Keratinocyte (primary cell): ENCODE results near the gene ARHGAP10. TPM values are rescaled to one million over a fixed set of nuclear protein-coding genes. Genes with fewer than 3 reads are reported as not detected.

Source experiments
- DNase-seq: peaks from one replicate; pipeline ENCODE4 v3.0.0-alpha.2; 2011; ENCODE audit warnings: low read depth, missing footprints, low spot score
- FAIRE-seq: peaks from 2 replicates; lab custom pipeline; 2011; peaks lifted over from hg19 to GRCh38; lab: Jason Lieb, UNC
- H2AFZ ChIP-seq: 2 replicates; pipeline ENCODE4 v1.6.0; 2012; ENCODE audit warnings: low read length, control low read depth, inconsistent platforms; ENCODE audit not compliant: control insufficient read depth
- H3K27ac ChIP-seq: 2 replicates; pipeline ENCODE4 v1.5.1; 2011; ENCODE audit warnings: low read length; ENCODE audit not compliant: control insufficient read depth, insufficient read depth
- H3K27me3 ChIP-seq: 3 replicates; pipeline ENCODE4 v1.6.0; 2011; ENCODE audit warnings: low read length; ENCODE audit not compliant: control insufficient read depth, insufficient read depth; ENCODE audit errors: extremely low read depth
- H3K36me3 ChIP-seq, 2 experiments: 2 replicates in 1 of 2; 3 replicates in 1 of 2; pipeline ENCODE4 v1.5.1; 2011; ENCODE audit warnings: low read length in 2 of 2, mild to moderate bottlenecking in 1 of 2; ENCODE audit not compliant: control insufficient read depth in 2 of 2, insufficient read depth in 2 of 2; ENCODE audit errors: extremely low read depth in 1 of 2
- H3K4me1 ChIP-seq: 3 replicates; pipeline ENCODE4 v1.5.1; 2011; ENCODE audit warnings: low read length; ENCODE audit not compliant: control insufficient read depth, insufficient read depth; ENCODE audit errors: extremely low read depth
- H3K4me2 ChIP-seq: 3 replicates; pipeline ENCODE4 v1.6.0; 2011; ENCODE audit warnings: low read depth, low read length; ENCODE audit not compliant: control insufficient read depth, insufficient read depth; ENCODE audit errors: extremely low read depth
- H3K4me3 ChIP-seq, 3 experiments: fragments of 200-600 bp in 1 of 3; sonication (generic) in 1 of 3; 2 replicates in 2 of 3; 3 replicates in 1 of 3; pipeline ENCODE4 v1.5.1; 2011 to 2016; ENCODE audit warnings: low read length in 3 of 3, mild to moderate bottlenecking in 3 of 3, control low read depth in 2 of 3, inconsistent platforms in 1 of 3, low read depth in 1 of 3, mixed read lengths in 1 of 3, mixed run types in 1 of 3, moderate library complexity in 1 of 3; ENCODE audit not compliant: control insufficient read depth in 2 of 3, insufficient read depth in 2 of 3; ENCODE audit errors: extremely low read depth in 1 of 3
- H3K79me2 ChIP-seq: 2 replicates; pipeline ENCODE4 v1.6.0; 2012; ENCODE audit warnings: low read length; ENCODE audit not compliant: control insufficient read depth, insufficient read depth
- H3K9ac ChIP-seq: 3 replicates; pipeline ENCODE4 v1.6.0; 2011; ENCODE audit warnings: low read length; ENCODE audit not compliant: control insufficient read depth, insufficient read depth; ENCODE audit errors: extremely low read depth
- H3K9me1 ChIP-seq: 3 replicates; pipeline ENCODE4 v1.6.0; 2011; ENCODE audit warnings: low read length; ENCODE audit not compliant: control insufficient read depth, insufficient read depth; ENCODE audit errors: extremely low read depth
- H3K9me3 ChIP-seq: 2 replicates; pipeline ENCODE4 v1.5.1; 2012; ENCODE audit warnings: low read depth, low read length; ENCODE audit not compliant: control insufficient read depth
- H4K20me1 ChIP-seq: 3 replicates; pipeline ENCODE4 v1.6.0; 2011; ENCODE audit warnings: low read length; ENCODE audit not compliant: control insufficient read depth, insufficient read depth; ENCODE audit errors: extremely low read depth
- CTCF ChIP-seq, 3 experiments: IDR thresholded peaks in 1 of 3; conservative IDR thresholded peaks in 1 of 3; optimal IDR thresholded peaks in 1 of 3; 2 replicates in 2 of 3; 3 replicates in 1 of 3; pipeline versions ENCODE3 to v1.5.1; 2011; ENCODE audit warnings: low read length in 3 of 3, mild to moderate bottlenecking in 3 of 3, moderate library complexity in 2 of 3, control low read depth in 1 of 3, inconsistent platforms in 1 of 3; ENCODE audit not compliant: insufficient read depth in 2 of 3; ENCODE audit errors: extremely low read depth in 1 of 3
- EZH2 ChIP-seq: IDR thresholded peaks from one replicate; pipeline ENCODE4 v1.6.1; 2012; ENCODE audit warnings: inconsistent platforms, mild to moderate bottlenecking, low read length, moderate library complexity
- dilution Hi-C: fragments of 300-500 bp; cut with MboI; formaldehyde crosslinking; loops from one replicate; pipeline ENCODE4 v1.7.0; 2020; ENCODE audit warnings: low sequenced_read_pairs; ENCODE audit not compliant: extremely low pct_ligation_motif_present
- polyA plus RNA-seq, 5 experiments: library from polyadenylated mRNA; depleted of rRNA in 3 of 5; stranded (reverse) in 3 of 5; stranded (forward) in 1 of 5; unstranded in 1 of 5; fragments of >200 nt; gene quantifications; 1 replicate in 1 of 5; 2 replicates in 3 of 5; 3 replicates in 1 of 5; pipeline versions ENCODE4 v1.2.1 to v1.2.3, GENCODE V29; 2011 to 2012; ENCODE audit warnings: missing spikeins in 2 of 5, low read depth in 1 of 5, low replicate concordance in 1 of 5

ARHGAP10 gene
- polyA plus RNA-seq, 1 donor (not counting 4 experiments of a cell fraction or from before 2014, with no cell fraction given), result 18.7 TPM

GRCh38 chr4:148054275-148054674 is 322.4 kb downstream of the ARHGAP10 start:
- no peak for FAIRE-seq
- no peak for DNase-seq

GRCh38 chr4:148055844-148056243 is 324.0 kb downstream of the ARHGAP10 start:
- FAIRE-seq (no peak), DNase-seq (no peak)
- no peaks in the 10 kb centered on the region for H3K9me1 ChIP-seq
- H4K20me1 ChIP-seq, result no peaks in the 10 kb centered on the region
- no peak overlapping the region for H3K9ac ChIP-seq
- H3K4me1 ChIP-seq, result peaks cover 27% of the 10 kb centered on the region
- H3K9me3 ChIP-seq, result no peaks in the 10 kb centered on the region
- H3K36me3 ChIP-seq, result peaks cover 0 to 3% of the 10 kb centered on the region in 2 experiments
- H3K27me3 ChIP-seq, result no peaks in the 10 kb centered on the region
- no peak for TF ChIP-seq CTCF (optimal IDR thresholded peaks at IDR 0.05 in 1 of 3, IDR thresholded peaks at IDR 0.05 in 1 of 3, conservative IDR thresholded peaks at IDR 0.05 in 1 of 3; ENCODE audit: extremely low read depth in 1 of 3, insufficient read depth in 2 of 3, low read length in 3 of 3)
- TF ChIP-seq EZH2, result no peak
- dilution Hi-C loops, result no loop called here
- no peak overlapping the region for H3K4me2 ChIP-seq
- H3K4me3 ChIP-seq, result no peak overlapping the region
- no peaks in the 10 kb centered on the region for H3K79me2 ChIP-seq
- H2AFZ ChIP-seq, result no peak overlapping the region
- H3K27ac ChIP-seq, result no peak overlapping the region

More at GRCh38 chr4:148054275-148054674, 322.4 kb downstream of the ARHGAP10 start:
- peaks cover 0 to 4% of the 10 kb centered on the region in 2 experiments for H3K36me3 ChIP-seq
- no peak overlapping the region for H3K9ac ChIP-seq
- TF ChIP-seq EZH2 (no peak), CTCF (optimal IDR thresholded peaks at IDR 0.05 in 1 of 3, IDR thresholded peaks at IDR 0.05 in 1 of 3, conservative IDR thresholded peaks at IDR 0.05 in 1 of 3; ENCODE audit: extremely low read depth in 1 of 3, insufficient read depth in 2 of 3, low read length in 3 of 3) (no peak)
- no peaks in the 10 kb centered on the region for H3K27me3 ChIP-seq
- no peaks in the 10 kb centered on the region for H3K9me1 ChIP-seq
- peaks cover 12% of the 10 kb centered on the region for H3K4me1 ChIP-seq
- dilution Hi-C loops, result no loop called here
- H3K27ac ChIP-seq, result no peak overlapping the region
- no peak overlapping the region for H3K4me3 ChIP-seq
- no peak overlapping the region for H3K4me2 ChIP-seq
- no peaks in the 10 kb centered on the region for H3K79me2 ChIP-seq
- H2AFZ ChIP-seq, result no peak overlapping the region
- no peaks in the 10 kb centered on the region for H4K20me1 ChIP-seq
- H3K9me3 ChIP-seq, result no peaks in the 10 kb centered on the region
